HG02884 (cell line): ENCODE data around the gene AK4.

Experiments used
- ATAC-seq: cut with Tn5 transposase; IDR thresholded peaks from one replicate; pipeline ENCODE4 v1.9.1; 2021; ENCODE audit warnings: mild to moderate bottlenecking, moderate library complexity; ENCODE audit not compliant: unreplicated experiment

AK4 gene

GRCh38 chr1:65243491-65243890 is 95.5 kb downstream of the AK4 start:
- ATAC-seq = no peak

- ATAC-seq = no peak
These were observed 97.3 kb downstream of the AK4 start for GRCh38 chr1:65245295-65245694.

GRCh38 chr1:65247419-65248359 is 99.7 kb downstream of the AK4 start:
- ATAC-seq = no peak

- no peak for ATAC-seq
These were observed 102.8 kb downstream of the AK4 start for GRCh38 chr1:65250826-65251225.

- ATAC-seq = peak; percentile 38
These were observed 105.9 kb downstream of the AK4 start for GRCh38 chr1:65253800-65254319.

GRCh38 chr1:65254320-65255034 is 106.5 kb downstream of the AK4 start:
- ATAC-seq = peak; percentile 90

- peak; percentile 0 for ATAC-seq
These were observed 107.1 kb downstream of the AK4 start for GRCh38 chr1:65255035-65255655.

- no peak for ATAC-seq
These were observed 107.7 kb downstream of the AK4 start for GRCh38 chr1:65255656-65256050.

GRCh38 chr1:65256860-65257708 is 109.1 kb downstream of the AK4 start:
- no peak for ATAC-seq

GRCh38 chr1:65258106-65258505 is 110.1 kb downstream of the AK4 start:
- no peak for ATAC-seq

- ATAC-seq = no peak
These were observed 111.8 kb downstream of the AK4 start for GRCh38 chr1:65259816-65260215.

GRCh38 chr1:65260851-65261473 is 113.0 kb downstream of the AK4 start:
- peak; percentile 43 for ATAC-seq

GRCh38 chr1:65263286-65263685 is 115.3 kb downstream of the AK4 start:
- no peak for ATAC-seq

- no peak for ATAC-seq
These were observed 116.4 kb downstream of the AK4 start for GRCh38 chr1:65264197-65264929.

GRCh38 chr1:65265296-65265650 is 117.3 kb downstream of the AK4 start:
- ATAC-seq = no peak

GRCh38 chr1:65265651-65266351 is 117.8 kb downstream of the AK4 start:
- ATAC-seq = peak; percentile 55

- ATAC-seq = no peak
These were observed 118.5 kb downstream of the AK4 start for GRCh38 chr1:65266476-65266875.

GRCh38 chr1:65267271-65267670 is 119.3 kb downstream of the AK4 start:
- ATAC-seq = no peak

GRCh38 chr1:65267683-65268082 is 119.7 kb downstream of the AK4 start:
- no peak for ATAC-seq
